DMS53 treated with DMSO at 0.1 percent for 48 hours (cell line): Measurements from ENCODE around the gene WDR70.

Experiments used
- DNase-seq: peaks from one replicate; lab custom pipeline; 2025; ENCODE audit not compliant: unreplicated experiment; lab: John Stamatoyannopoulos, UW

WDR70 gene

DNA sequence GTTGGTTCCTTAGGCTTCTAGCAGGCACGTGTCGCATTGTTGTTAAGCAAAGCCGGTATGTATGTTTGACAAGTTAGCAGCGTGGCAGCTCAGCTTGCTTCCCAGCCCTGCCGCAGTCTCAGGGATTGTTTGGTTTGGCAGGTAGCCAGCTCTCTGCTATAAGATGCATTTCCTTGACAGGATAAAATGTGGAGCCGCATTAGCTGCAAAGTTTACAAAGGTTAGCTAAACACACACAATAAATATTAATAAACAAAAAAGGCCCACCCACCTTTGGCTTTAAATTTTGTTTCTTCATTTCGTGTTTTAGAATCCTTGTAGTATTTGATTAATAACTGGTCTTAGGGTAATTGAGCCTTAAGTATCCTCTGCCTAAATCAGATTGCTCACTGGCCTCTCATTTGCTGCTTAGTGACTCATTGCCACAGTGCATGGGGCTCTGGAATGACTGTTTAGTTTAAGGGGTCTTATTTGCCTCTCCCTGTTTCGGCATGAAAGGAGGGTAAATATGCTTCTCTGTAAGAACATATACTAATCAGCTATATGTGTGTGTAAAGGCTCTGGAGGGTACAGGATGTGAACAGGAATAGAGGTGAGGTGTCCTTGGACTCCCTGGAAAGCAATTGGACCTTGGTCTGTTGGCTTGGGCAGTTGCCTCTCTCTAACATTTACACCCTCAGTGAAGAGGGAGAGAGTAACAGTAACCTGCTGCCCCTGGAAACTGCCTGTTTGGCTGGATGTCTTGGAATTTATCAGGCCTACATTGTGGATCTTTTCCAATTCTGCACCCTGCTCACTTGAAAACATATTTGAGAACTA is 338.7 kb downstream of the WDR70 start:
- DNase-seq, result peak; percentile 90

DNA sequence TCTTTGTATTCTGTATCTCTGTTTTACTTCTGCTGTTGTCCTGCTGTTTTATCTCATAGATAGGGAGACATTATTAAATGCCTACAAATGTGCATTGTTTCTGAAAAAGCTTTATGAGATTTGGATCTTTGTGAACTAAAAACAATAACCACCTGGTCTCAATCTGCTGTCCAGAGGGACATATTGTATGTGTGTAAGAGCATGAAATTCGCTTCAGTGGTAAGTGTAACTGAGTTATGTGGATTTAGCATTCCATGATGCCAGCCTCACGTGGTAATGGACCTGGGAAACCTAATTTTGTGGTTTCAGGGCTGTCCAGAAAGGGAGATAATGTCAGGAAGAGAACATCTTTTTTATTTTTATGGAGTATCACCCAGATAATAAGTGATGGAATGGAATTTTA is 341.4 kb downstream of the WDR70 start:
- no peak for DNase-seq

DNA sequence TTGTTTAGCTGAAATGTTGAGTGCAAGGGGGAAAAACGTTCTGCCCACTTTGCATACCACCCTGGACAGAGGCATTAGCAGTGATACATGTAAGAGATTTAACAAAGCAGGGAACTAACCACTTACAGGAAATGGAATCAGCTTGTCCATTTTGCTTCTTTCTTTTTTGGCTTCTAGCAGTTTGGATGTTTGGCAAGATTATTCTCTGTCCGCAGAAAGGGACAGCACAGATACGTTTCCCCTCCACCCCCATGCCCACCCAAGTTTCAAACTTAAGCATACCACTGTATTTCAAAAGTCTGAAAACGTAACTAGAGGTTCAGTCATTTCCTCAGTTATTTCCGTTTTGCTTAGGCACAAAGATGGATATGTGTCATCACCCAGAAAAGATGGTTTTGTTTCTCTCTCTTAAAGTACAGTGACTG is 342.3 kb downstream of the WDR70 start:
- no peak for DNase-seq

DNA sequence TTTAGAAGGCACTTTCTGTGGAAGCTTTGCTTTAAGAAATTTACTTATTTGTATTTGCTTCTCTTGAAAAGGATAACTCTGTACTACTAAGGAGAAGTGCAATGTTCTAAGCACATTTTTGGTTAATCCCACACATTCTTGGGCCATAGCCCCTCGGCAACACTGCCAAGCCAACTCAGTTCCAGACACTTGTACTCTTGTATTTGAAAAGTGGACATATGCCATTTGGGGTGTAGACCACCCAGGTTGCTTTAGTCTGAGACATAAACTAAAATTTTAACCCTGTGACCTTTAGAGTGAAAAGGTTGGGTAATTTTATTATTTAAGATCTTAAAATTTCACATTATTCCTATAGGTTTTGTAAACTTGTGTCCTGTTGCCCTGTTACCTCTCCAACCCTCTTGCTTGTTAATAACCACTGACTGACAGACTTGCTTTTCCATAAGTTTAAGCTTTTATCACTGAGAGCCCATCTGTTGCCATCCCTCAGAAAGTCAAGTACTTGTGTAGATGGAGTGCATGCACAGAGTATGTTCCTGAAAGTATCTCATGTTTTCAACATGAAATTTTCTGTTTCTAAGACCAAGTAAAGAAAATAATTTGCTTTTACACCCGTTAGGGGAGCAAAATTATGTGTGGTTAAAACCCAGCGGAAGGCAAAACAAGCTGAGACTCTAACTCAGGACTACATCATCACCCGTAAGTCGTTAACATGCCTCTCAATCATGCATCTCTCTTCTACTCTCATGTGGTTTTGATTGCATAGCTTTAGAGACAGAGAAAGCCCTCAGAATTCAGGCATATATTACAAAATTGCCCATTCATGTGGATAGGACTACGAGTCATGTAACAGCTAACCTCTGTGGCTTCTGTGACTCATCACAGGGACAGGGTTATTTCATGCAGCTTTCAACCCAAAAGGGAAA is 343.4 kb downstream of the WDR70 start:
- DNase-seq, result no peak

DNA sequence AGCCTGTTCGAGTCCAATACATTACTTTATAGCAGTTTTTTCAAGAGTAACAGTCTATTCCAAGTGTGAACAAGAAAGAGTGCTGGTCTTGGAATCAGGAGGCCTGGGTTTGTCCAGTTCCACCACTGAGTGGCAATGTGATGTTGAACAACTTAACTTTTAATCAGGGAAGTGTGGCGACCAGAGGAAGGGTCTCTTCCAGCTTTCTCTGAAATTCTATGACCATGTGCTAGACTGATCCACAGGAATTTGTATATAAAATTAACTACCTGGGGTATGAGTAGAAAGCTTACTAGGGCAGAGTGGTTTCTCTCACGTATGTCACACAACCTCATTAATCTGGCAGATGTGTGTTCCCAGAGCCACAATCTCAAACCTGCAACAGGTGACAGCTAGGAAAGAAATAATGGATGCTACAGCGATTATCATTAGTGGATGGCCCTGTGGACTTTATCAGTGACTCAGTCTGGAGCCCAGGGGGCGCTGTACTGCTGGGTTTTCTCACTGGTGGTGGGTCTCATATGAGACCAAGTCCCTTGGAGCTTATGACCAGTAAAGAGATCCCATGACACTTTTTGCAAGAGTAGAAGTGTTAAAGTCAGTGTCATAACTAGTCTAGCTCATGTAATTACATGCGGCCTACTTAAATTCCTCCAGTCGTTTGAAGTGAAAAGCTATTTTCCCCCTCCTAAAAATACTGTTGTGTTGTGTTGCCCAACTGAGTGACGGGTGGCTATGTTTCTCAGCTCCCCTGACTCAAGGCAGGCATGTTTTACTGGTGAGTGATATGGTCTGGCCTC is 344.2 kb downstream of the WDR70 start:
- no peak for DNase-seq

DNA sequence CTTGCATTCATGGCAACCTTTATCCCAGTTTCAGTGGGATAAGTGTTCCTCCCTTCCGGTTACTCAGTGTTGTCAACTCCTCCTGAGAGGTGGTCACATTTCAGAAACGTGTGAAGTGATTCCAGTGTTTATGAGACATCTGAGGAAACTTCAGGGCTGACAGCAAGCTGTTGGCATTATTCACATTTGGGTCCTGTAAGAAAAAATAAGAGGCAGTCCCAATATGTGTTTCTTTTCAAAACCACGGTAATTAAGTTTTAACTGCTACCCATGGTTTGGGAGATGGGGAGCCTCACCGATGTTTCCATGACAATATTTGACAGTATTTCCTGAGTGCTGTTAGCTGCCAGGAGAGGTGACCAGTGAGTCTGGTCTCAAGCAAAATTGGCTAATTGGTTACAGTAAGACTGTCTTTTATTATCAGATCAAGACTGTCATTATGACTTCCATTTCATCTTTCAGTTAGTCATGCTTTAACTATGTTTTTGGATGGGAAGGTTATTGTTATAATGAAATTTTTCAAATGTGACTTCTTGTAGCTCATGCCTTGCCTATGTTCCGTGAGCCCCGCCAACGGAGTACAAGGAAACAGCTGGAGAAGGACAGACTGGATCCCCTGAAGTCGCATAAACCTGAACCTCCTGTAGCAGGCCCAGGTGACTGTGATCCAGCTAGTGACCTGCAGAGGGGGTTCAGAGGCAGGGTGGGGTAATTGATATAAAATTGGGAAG is 345.4 kb downstream of the WDR70 start:
- DNase-seq, result no peak

DNA sequence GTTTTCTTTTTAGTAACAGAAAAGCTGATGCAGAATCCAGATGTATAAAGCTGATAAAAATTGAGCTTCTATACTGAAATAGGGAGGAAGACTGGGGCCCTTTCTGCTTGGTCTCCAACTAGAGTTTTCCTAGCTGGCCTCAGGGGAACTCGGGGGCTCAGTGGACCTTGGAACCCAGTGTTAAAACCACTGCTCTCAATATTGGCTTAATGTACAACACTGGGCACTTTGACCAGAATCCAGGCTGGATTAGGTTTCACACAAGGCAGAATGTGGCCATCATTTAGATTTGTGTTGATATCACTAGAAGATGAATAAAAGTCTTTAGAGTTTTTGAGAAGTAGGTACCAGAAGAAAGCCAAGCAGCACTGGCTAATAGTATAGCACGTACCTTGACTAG is 346.1 kb downstream of the WDR70 start:
- DNase-seq, result no peak

DNA sequence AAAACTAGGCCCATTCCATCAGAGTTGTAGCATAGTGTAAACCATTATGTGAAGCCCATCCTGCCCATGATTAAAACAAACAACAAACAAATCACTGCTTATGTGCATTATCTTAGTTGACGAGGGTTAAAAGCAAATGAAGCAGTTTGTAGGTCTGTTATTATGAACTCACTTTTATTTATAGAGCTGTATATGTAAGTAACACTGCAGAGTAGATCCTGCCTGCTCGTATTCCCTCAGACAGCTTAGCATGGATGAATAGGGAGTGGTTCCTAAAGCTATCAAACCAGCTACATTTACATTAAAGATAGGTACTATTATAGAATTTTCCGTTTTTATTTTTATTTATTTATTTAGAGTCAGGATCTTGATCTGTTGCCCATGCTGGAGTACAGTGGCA is 348.1 kb downstream of the WDR70 start:
- DNase-seq, result no peak

DNA sequence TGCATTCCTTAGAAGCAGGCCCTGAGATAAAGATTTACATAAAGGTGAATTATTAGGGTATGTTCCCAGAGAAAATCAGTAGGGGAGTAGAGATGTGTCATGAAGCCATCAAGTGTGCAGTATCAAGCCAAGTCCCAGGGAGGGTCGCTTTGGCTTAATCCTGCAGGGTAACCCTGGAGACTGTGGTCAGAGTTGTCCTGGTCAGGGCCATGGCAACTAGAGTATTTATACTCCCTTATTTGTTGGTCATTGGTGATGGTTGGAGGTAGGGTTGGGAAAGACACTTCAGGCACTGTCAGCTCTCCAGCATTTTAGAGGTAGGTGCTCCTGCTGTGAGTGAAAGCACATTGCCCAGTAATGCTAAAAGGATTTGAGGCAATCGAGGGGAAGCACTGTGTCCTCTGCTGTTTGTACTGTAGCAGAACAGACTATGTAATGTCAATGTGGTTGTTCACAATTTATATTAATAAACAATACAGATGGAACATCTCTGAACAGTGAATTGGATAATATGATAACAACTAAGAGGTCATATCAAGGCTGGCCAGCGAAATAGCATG is 351.9 kb downstream of the WDR70 start:
- DNase-seq, result no peak

DNA sequence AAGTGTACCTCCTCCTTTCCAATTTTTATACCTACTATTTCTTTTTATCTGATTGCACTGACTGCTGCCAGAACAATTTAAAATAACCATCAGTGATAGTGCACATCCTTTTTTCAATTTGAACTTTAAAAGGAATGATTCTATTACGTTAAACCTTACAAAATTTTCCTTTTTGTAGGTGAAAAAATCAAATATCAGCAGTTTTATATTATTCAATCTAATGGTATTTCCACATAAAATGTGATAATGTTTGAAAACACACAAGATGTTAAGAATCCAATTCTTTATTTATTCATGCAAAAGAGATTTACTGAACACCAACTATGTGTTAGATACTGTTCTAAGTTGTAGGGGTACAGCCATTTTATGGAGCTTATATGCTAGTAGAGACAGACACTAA is 355.0 kb downstream of the WDR70 start:
- no peak for DNase-seq

DNA sequence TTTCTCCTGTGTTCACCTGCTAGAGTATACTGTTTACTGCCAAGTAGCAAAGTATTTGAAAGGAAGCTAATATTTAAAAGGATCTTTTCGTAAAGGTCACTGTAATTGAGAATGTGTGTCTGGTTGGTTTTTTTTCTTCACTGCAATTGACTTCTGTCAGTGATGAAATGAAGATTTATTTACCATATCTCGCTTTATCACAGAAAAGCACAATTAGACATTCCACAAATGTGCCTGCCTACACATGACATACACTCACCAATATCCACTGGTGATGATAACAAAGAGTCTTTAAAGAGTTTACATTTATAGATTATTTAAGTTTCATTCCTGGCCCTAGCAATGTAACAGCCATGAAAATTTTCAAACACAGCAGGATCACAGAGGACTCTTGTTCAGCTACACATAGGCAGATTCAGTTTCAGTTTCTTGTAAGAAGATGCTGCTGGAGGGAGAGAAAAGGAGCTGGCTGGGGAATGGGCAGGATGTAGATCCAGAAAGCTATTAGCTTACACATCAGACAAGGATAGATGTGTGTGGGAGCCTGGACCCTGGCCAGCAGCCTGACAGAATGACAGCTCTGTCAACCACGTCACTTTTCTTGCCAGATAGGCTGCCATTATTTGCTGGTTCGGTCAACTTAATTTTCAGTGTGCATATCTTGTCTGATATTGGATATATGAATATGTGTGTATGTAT is 356.7 kb downstream of the WDR70 start:
- DNase-seq, result no peak

DNA sequence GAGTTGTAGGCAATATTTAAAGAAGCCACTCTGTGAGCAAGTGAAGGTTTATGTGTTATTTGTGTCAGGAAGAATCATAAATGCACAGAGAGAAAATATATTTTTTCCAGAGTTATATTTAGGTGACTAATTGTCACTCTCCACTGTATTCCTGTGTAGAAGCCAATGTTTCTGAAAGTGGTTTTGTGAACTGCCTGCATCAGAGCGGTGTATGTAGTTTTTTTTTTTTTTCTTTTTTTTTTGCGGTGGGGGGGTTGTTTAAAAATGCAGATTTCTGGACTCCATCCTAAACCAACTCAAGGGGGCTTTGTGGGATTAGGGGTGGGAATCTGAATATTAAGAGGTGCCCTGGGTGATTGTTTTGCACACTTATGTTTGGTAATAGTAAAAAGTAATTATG is 357.3 kb downstream of the WDR70 start:
- no peak for DNase-seq

DNA sequence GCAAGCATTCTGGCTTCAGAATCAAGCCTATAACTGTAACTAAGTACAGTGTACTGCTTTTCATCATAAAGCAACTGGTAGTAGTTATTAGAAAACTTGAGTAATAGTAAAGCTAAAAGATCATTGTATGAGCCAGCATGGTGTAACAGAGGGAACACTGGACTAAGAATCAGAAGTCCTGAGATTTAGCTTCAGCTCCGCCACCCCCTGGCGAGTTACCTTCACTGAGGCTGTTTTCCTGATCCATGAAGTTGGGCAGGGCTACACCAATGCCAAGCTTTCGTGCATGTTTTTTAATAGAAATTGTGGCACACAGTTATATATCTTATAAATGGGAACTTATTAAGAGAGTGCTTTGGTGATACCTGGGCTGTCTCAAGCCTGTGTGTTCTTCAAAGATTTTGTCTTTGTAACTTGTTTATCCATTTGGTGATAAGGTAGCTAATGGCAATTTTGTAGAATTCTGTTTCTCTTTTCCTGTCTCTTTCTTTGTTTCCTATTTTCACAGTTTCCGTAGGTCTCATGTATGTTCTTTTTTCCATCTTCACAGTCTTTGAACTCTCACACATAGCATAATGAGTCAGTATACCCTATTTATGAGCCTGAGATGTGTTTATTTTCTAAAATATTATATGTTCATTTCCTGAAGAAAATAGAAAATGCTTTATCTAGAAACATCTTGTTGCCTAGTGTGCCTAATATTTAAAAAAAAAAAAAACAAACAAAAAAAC is 358.4 kb downstream of the WDR70 start:
- DNase-seq, result no peak

DNA sequence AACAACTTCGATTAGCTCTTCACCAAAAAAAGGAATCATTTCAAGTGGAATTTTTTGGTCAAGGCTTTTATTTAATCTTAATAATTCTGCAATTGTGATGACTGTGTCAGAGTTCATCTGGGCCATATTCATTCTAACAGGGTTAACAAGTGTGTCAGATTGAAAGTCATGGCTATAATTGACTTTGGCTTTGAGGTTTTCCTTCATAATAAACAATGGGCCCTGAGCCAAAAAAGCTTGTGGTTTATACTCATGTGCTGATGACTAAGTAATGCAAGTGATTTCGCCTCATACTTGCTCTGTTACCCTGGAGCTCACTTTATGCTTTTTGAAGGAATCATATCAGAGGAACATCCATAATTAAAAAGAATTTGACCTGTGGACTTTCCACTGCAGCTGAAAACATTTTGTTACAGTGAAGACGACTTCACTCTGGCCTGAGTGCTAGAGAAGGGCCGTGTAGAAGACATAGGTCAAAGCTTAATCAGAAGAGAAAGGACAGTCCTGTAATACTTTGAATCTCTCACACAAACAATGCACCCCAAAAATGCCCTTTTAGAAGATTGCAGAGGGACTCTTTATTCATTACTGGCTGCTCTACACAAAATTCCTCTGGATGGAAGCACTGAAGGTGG is 359.1 kb downstream of the WDR70 start:
- no peak for DNase-seq

DNA sequence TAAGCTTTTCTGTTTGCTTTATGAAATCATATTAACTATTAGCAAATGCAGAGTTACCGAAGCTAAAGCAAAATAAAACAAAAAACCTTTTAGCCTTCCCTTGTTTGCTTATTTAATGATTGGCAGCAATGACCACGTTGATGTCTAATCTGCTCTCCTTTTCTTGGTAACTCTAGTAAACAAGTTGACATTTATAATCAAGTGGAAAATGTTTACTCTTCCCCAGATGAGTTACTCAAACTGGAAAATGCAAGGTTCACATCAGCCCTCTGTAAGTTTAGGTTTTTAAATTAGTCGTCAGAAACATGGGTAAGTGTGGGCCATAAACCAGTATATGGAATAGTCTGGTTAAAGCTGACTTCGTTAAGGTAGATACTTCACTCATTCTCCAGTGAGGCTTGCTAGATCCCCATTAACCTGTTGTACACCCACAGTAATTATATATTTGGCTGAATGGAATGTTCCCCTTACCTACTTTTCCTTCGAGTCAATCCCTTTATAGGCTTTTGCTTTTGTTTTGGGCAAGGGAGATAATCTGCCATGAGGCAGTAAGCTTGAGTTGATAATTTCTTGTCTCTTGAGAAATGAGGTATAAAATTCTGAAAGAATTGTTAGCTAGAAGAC is 359.9 kb downstream of the WDR70 start:
- no peak for DNase-seq

DNA sequence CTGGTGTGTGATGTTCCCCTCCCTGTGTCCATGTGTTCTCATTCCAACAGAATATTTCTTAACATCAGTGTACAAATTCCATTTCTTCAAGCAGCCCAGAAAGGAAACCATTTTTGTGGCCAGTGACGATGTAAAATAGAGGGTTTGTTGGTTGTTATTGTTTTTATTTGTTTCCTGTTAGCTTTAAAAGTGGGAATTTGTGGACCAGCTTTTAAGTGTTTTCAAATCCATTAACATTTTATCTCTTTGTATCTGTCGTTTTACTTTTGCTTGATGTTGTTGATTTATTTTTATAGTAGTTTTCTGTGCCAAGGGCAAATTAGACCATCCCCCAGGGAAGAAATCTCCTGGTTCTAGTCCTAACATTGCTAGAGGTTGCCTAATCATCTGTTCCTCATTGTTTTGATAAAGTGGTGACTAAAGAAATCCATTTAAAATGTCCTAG is 360.7 kb downstream of the WDR70 start:
- no peak for DNase-seq

DNA sequence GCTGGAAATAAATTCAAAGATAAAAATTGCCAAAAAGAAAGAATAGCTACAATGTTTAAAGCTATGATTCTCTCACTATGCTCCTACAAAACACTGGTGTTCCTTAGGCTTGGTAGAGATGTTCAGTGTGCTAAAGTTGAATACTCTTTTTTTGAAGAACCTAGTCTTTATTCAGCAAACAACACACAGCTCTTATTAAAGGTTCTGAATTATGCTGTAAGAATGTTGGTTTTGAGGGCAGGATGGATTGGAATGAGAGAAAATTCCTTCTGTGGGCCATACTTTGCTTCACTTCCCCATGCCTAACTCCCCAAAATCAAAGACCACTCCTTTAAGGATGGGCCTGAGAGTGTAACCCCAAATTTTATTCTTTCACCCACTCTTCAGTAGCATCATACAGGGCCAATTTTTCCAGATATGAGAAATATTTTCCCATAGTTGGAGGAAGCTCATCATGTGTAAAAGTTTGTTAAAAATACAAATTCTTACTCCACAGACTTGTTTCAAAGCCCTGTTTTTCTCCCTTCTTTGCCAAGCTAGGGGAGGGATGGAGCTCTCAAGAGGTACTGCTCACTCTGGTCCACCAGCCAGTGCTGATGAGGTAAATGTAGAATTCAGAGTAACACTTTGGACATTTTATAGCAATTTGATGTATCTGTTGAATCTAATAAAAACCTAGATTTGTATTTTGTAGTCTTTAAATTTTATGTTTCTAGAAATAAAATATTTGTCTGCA is 361.4 kb downstream of the WDR70 start:
- no peak for DNase-seq
